M059J (cell line): ENCODE data around the gene RNF141. TPM values are rescaled to one million over a fixed set of nuclear protein-coding genes. Genes with fewer than 3 reads are reported as not detected.
A peak's percentile ranks its signal among the peaks of the same experiment; 100 is the strongest.

Experiments used
- DNase-seq: peaks from one replicate; pipeline ENCODE4 v3.0.0-alpha.2; 2012; ENCODE audit warnings: low read depth
- total RNA-seq: library from RNA; depleted of rRNA; stranded (reverse); fragments of >200 nt; shearing (Covaris generic); gene quantifications from 2 replicates; pipeline ENCODE4 v1.2.3, GENCODE V29; 2014

The RNF141 gene
- total RNA-seq, 1 experiment from 2014 or later: 31.2 TPM

GRCh38 chr11:10522921-10523320, 18.1 kb downstream of the RNF141 start:
- DNase-seq: no peak

DNA sequence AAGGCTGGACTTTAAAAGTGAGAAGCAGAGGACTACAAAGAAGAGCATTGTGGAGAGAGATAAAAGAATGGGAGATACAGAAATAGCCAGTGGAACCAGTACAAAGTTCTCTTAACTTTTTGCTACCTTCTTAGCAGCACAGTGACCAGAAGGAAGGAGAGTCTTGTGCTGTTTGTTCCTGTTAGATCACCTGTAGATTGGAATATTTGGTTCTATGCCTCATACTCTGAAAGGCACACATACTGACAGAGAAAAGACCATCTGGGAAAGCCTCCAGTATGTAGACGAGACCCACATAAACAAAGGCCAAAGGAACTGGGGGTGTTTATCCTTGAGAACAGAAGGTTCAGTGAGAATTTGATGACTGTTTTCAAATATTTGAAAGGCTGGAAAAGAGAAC, 18.7 kb downstream of the RNF141 start:
- DNase-seq: no peak

DNA sequence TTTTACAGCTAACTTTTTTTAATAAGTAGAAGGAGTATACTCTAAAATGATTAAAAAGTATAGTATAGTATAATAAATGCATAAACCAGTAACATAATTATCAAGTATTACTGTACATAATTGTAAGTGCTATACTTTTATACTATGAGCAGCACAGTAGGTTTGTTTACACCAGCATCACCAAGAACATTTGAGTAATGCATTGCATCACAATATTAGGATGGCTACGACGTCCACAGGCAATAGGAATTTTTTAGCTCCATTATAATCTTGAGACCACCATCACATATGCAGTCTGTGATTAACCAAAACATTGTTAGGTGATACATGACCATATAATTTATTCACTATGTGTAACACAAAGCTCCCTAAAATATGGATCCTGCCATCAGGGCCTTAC, 20.4 kb downstream of the RNF141 start:
- DNase-seq: no peak

- no peak for DNase-seq
Measured at GRCh38 chr11:10519630-10520029, 21.4 kb downstream of the RNF141 start.

- no peak for DNase-seq
Measured at GRCh38 chr11:10518891-10519290, 22.1 kb downstream of the RNF141 start.

- no peak for DNase-seq
Measured at GRCh38 chr11:10518123-10518522, 22.9 kb downstream of the RNF141 start.

DNA sequence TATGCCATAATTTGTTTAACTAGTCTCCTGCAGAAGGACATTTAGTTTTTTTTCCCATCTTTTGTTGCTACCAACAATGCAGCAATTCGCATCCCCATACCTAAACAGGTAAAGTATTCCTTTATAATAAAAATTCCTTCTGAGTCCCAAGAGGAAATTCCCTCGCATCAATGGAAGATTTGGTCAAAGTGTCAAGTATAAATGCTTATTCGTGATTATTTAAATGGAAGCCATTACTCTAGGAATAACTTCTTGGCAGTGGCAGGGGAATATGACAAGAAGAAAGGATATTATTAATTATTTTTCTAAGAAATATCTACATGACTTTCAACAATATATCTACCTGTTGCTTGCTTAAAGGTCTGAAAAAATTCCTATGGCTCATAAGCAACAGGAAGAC, 25.6 kb downstream of the RNF141 start:
- DNase-seq: no peak

DNA sequence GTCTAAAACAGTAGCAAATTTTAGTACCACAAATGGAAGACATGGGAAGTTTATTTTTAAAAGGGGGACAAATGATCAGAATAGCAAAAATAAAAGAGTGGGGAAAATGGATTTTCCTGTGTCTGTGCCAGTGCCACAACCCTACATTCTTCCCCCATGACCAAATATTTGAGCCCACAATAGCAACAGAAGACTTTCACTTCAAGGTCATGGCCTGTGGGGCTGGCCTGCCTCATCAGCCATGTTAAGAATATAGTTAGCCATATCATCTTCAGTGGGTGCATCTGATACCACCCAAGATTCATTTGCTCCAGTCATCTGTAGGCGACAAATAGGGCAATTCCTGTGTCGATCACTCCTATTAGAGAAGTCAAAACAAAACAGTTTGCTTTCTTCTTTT, 26.3 kb downstream of the RNF141 start:
- DNase-seq: peak; percentile 38

- DNase-seq: no peak
Measured at GRCh38 chr11:10514202-10514601, 26.8 kb downstream of the RNF141 start.

DNA sequence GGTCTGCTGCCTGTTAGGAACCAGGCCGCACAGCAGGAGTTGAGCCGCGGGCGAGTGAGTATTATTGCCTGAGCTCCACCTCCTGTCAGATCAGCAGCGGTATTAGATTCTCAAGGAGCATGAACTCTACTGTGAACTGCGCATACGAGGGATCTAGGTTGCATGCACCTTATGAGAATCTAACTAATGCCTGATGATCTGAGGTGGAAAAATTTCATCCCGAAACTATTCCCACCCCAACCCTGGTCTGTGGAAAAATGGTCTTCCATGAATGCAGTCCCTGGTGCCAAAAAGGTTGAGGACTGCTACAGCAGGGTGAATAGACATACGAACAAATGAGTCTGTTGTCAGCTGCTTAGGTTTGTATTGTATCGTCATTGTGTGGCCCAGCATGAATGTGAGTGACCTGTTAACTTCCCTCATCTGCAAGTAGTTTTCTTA, 29.8 kb downstream of the RNF141 start:
- DNase-seq: no peak

GRCh38 chr11:10506008-10506370, 35.0 kb downstream of the RNF141 start:
- DNase-seq: peak; percentile 48

DNA sequence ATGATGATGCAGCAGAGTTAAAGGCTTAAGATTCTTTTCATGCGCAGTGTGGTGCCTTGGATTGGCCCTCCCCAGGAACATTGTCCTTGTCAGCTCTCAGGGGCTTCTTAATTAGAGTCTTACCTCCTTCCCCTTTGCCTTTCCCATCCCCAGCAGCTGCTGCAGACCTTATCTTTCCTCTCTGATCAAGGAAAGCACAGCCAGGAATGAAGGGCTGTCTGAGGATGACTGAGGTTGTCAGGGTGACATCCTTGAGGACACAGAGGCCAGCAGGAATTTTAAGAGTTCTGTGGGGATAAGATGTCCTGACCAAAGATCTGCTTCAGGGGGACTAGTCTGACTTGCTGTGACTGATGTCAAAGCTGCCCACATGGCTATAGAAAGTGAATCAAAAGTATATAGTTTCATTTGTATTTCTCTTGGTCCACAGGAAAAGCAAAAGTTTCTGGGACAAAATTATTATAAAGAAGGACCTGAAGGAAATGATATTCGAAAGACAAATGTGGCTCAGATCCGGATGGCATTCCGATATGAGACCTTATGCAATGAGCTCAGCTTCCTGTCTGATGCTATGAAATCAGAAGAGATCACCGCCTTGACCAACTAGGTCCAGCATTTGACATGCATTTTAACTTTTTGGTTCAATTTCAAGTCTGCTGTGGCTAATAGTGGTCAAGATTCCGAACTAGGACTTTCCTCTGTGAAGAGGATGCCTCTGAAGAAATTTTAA, 35.5 kb downstream of the RNF141 start:
- no peak for DNase-seq

DNA sequence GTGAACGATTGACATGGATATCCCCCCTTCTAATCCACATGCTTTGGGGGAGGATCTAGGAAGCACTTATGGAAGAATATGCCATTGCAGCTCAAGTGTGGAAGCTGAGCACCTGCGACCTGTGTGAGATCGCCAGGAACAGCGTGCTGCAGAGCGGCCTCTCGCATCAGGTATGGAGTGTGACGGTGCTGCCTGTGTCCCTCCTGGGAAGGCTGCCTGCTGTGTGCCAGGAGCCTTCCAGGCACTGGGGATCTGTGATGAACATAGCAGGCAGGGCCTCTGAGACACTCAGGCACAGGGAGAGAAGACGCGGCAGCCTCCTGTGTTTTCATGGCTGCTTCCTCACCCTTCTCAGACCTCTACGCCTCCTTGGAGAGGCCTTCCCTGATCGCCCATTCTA, 36.5 kb downstream of the RNF141 start:
- no peak for DNase-seq

DNA sequence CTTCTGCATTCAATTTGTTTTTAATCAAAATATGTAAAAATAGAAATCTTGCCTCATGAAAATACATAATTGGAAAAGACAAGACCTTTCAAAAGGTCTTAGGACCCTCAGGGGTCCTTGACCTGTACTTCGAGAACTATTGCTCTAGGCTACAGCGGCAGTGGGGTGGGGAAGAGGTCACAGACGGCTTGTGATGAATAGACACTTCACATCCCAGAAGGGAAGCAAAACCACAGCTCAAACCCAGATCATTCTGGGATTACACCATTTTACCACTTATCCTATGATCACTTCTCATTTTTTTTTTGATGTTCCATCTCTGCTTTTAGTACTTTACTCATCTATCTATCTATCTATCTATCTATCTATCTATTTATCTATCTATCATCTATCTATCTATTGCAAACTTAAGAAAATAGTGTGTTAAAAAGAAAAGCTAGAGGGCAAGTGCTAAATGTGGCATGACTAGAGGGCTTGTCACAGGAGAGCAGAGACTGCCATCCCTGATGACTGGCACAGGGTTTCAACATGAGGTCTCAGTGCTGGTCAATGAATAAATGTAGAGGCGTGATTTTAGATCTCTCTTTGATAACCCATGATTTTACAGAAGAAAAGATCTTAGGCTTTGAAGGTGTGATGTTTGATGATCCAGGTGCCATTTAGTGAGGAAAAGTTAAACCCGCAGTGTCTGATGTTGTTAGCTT, 37.1 kb downstream of the RNF141 start:
- DNase-seq: no peak

DNA sequence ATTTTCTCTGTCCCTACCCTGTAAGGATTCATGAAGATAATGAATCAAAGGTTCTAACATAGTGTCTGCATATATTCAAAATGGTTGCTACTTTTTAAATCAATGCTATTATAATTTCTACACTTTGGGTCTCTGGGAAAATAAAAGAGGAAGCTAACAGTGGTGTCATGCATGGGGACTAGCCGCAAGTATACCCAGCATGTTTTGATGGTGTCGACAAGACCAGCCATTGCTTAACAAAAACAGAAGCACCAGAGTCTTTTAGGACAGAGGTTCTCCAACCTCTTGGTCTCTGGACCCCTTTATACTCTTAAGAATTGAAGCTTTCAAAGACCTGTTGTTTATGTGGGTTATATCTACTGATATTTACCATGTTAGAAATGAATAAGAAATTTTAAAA, 37.8 kb downstream of the RNF141 start:
- DNase-seq: no peak

GRCh38 chr11:10502770-10503169, 38.2 kb downstream of the RNF141 start:
- no peak for DNase-seq

DNA sequence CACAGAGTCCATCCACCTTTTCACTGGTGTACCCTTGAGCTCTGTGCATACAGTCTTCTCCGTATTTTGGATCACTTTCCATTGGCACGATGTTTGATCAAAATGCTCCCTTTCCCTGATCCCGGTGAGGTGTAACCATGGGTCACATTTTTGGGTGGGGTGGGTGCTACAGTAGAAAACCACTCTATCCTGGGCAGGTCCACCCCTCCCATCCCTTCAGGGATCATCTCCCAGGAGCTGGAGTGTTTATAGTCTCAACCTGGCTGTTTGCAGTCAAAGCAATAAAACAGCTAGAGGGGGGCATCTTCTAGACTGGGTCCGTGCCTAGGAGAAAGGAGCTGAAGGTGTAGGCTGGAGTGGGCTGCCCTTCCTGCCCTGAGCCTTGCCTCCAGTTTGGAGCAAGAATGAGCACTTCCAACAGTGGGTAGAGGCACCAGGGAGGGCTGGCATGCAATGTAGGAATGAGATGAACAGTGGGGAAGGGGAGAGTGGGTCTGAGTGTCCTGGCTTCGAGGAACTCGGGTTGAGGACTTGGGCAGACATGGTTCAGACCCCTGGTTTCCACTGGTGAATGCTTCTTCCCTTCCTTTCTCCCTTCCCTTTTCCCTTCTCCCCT, 38.8 kb downstream of the RNF141 start:
- DNase-seq: no peak

GRCh38 chr11:10500757-10501684, 40.0 kb downstream of the RNF141 start:
- DNase-seq: no peak

GRCh38 chr11:10499874-10500601, 40.9 kb downstream of the RNF141 start:
- DNase-seq: no peak

DNA sequence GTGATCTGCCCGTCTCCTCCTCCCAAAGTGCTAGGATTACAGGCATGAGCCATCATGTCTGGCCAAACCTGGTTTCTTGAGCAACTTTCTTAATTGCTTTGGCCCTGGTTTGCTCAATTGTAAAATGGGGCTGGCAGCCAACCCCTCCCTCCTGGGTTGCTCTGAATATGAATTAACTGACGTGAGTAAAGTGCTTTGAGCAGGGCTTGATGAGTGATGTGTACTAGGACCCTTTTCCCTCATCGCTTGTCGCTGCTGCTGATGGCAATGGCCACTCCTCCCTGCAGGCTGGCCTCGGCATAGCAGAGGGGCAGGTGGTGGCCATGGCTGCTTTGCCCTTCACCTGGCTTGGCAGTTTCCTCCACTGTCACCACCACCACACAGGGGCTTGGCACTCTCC, 41.5 kb downstream of the RNF141 start:
- no peak for DNase-seq
